CD4-positive, alpha-beta T cell treated with Interleukin-15 for 4 hours (primary cell): ENCODE data around the gene ADAD2.
A peak's percentile ranks its signal among the peaks of the same experiment; 100 is the strongest.

Experiments used
- DNase-seq: peaks from one replicate; pipeline ENCODE4 v3.0.0-alpha.2; 2020; ENCODE audit warnings: low spot score

ADAD2 gene

GRCh38 chr16:84176192-84177053 is 14.5 kb upstream of the ADAD2 start:
- no peak for DNase-seq

GRCh38 chr16:84177741-84178073 is 13.2 kb upstream of the ADAD2 start:
- no peak for DNase-seq

- DNase-seq = no peak
Observed at GRCh38 chr16:84178146-84178765, 12.7 kb upstream of the ADAD2 start.

- DNase-seq = no peak
Observed at GRCh38 chr16:84178892-84179611, 11.9 kb upstream of the ADAD2 start.

- no peak for DNase-seq
Observed at GRCh38 chr16:84179612-84180320, 11.2 kb upstream of the ADAD2 start.

- no peak for DNase-seq
Observed at GRCh38 chr16:84180519-84181140, 10.3 kb upstream of the ADAD2 start.

GRCh38 chr16:84181144-84181915 is 9.6 kb upstream of the ADAD2 start:
- DNase-seq = no peak

GRCh38 chr16:84182104-84182503 is 8.9 kb upstream of the ADAD2 start:
- DNase-seq = no peak

- no peak for DNase-seq
Observed at GRCh38 chr16:84182680-84183571, 8.0 kb upstream of the ADAD2 start.

- DNase-seq = no peak
Observed at GRCh38 chr16:84183572-84183875, 7.4 kb upstream of the ADAD2 start.

GRCh38 chr16:84183911-84184591 is 6.9 kb upstream of the ADAD2 start:
- DNase-seq = no peak

GRCh38 chr16:84184775-84185174 is 6.2 kb upstream of the ADAD2 start:
- DNase-seq = no peak

GRCh38 chr16:84186685-84187437 is 4.1 kb upstream of the ADAD2 start, which contains the start of gene TAF1C:
Gene TAF1C (minus strand): TSS chr16:84187057. CDS start chr16:84184988, 2,069 bp downstream.
- DNase-seq = peak; percentile 91

GRCh38 chr16:84191466-84191865 is 509 bp downstream of the ADAD2 start:
- DNase-seq = no peak

GRCh38 chr16:84193480-84193879 is 2.5 kb downstream of the ADAD2 start:
- no peak for DNase-seq

GRCh38 chr16:84194018-84194417 is 3.1 kb downstream of the ADAD2 start:
- no peak for DNase-seq

- no peak for DNase-seq
Observed at GRCh38 chr16:84194470-84195200, 3.7 kb downstream of the ADAD2 start.
